SH-SY5Y (cell line): ENCODE data around the gene SLC25A21.

Source experiments
- GATA2 ChIP-seq: IDR thresholded peaks from 2 replicates; pipeline ENCODE4 v1.6.1; 2011; ENCODE audit warnings: mild to moderate bottlenecking, low read depth, low read length
- GATA3 ChIP-seq: IDR thresholded peaks from 2 replicates; pipeline ENCODE4 v1.6.1; 2011; ENCODE audit warnings: low read depth, mild to moderate bottlenecking, low read length, moderate library complexity

GRCh38 chr14:36682338-36682737 lies 490.1 kb downstream of the SLC25A21 start:
- TF ChIP-seq GATA3 (no peak), GATA2 (no peak)
